GM19328 (cell line): Measurements from ENCODE around the gene UBAC2.
"Not testable (repeated sequence)": the region's sequence is repeated elsewhere in the genome, so short reads cannot be mapped to it uniquely, and the experiment has no call there.

Experiments used
- ATAC-seq: cut with Tn5 transposase; IDR thresholded peaks from one replicate; pipeline ENCODE4 v1.9.1; 2021; ENCODE audit warnings: mild to moderate bottlenecking, moderate library complexity; ENCODE audit not compliant: unreplicated experiment

UBAC2 gene

DNA sequence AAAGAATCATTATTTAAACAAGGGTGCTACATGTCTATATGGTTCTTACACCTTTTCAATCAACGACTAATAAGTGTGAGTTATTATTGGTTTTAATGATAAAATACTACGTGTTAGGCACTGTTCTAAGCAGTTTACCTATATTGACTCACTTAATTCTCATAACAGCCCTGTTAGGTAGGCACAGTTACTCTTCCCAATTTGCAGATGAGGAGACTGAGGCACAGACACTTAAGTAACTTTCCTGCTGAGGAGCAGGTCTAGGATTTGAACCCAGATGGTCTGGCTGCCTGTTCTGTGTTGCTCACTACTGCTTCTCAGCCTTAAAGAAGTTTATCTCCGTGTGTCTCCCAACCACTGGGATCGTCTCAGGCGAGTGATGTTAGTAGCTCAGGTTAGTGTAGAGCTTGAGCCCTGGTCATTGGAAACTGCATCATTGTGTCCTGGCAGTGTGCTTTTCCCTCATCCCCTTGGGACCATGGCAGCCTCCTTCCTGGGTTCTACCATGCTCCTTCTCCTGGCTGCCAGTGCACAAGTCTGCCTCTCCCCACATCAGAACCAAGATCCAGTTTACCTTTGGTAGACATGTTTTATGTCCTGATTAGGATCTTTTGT, 10.9 kb downstream of the UBAC2 start:
- no peak for ATAC-seq

DNA sequence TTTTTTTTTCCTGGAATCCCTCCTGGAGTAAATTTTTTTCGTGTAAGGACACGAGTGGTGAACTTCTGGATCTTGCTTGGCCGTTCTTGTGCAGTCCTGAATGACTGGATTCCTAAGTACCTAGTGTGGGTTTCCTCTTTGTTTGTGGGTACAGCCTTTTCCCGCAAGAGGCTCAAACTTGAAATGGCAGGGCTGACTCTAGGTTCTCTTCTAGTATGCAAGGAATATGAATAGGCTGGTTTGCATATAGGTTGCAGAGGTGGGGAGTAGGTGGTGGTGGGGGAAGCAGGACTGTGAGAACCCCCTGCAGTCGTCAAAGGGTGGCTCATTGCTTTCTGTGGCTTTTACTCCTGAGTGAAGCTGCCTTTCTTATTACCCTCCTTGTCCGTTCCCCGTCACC, 13.6 kb downstream of the UBAC2 start:
- ATAC-seq, result peak; percentile 91

DNA sequence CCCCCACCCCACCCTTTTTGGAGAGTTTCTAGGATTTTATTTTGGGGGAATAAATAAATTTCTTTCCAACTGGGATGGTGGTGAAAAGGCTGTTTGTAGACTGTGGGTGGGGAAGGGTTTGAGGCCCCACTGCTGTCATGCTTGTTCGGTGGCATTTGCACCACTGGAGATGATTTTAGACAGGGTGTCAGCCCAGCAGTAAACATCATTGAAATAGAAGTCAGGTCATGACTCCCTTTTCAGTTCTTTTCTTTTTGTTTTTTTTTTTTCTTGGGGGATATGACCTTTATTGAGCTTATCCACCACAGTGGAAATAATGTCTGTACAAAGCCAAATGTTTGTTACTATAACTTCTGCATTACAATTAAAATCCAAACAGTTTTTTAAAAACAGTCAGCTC, 14.1 kb downstream of the UBAC2 start:
- no peak for ATAC-seq

DNA sequence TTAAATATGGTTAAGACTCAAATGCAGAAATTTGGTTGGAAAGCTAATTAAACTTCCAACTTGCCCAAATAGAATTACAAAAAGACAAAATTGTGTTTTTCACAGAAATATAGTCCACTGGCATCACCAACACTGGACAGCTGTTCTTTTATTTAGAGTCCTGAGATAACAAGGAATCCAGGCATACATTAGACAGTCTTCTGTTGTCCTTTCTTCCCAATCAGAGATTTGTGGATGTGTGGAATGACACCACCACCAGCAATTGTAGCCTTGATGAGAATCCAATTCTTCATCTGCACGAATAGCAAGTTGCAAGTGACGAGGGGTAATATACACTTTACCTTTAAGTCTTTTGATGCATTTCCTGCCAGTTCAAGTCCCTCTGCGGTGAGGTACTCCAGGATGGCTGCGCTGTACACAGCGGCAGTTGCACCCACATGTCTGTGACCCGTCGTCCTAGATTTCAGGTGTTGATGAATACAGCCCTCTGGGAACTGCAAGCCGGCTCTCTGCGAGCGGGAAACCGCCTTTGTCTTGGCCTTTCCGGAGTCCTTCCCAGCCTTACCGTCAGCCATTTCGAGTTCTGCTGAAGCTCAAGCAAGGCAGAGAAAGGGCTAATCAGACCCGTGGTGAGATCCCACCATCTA, 14.7 kb downstream of the UBAC2 start:
- no peak for ATAC-seq

DNA sequence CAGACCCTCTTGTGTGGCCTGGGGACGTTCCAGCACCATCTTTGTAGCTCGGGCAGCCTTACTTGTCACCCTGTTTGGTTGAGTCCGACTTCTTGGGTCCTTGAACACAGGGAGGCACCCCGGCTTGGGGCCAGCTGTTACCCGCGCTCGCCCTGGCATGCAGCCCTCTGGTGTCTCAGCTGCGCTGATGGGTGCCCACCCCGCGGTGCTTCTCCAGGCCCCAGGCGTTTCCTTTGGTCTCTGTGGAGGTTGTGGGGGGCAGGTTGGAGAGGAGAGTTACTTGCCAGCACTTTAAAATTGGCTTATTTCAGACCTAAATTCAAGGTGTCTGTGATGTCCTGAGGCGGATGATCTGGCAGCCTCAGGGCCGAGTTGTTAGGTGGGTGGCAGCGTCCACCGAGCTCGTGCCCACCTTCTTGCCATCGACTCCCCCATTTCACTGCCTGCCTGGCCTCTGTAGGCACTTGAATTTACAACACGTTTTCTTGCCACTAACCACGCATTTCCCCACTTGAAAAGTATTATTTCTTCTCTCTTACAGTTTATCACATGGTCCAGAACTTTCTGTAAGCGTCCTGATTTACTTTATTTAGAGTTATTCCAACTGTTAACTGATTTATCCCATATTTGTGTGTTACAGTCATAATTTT, 16.9 kb downstream of the UBAC2 start:
- ATAC-seq, result no peak

DNA sequence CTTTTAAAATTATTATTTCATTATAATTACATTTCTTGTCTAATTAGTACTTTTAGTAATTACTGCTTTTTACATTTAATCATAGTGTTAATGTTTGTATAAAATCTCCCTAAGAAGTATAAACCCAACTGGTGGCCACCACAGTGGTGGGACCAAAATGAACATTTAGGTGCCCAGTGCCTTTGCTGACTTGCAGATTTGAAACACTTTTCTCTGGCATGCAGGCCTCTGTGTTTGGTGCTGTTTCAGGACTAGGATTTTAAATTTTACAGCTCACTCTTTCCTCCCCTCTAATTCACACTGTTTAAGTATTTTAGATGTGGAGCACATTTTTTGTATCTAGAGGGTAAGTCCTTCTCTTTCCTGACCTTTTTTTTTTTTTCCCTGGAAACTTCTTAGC, 17.5 kb downstream of the UBAC2 start:
- no peak for ATAC-seq

DNA sequence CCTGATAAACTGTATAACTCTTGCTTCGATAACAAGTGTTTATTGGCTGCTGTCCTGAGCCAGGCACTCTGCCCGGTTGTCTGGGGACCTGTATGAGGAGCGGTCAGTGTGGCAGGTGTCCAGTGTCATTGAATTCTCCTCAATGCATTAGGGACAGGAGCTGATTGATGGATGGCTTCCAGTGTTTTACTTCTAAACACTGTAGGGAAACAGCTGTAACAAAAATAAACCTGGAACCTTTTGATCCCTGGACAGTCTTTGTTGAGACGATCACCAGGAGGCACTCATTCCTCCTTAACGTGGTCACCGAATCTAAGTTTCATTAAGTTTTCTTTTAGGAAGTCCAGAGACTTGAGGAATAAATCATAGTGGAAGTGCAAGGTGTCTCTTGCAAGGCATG, 17.9 kb downstream of the UBAC2 start:
- ATAC-seq, result no peak

DNA sequence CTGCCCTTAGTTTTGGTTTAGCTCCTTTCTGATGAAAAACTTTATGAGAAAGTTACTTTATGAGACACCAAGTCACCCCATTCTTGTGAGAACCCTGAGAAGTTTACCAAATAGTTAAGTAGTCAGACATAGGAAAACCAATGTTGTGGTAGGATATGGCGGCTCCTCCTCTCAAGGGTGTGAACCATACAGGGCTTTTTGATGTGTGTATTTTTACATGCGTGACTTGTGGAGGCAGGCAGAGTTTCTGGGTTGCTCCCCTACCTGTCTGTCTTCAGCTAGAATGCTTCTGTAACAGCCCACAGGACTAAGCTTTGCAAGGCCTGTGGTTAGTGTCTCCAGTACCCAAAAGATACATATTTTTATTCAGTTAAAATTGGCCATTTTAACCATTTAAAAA, 18.3 kb downstream of the UBAC2 start:
- peak; percentile 50 for ATAC-seq

DNA sequence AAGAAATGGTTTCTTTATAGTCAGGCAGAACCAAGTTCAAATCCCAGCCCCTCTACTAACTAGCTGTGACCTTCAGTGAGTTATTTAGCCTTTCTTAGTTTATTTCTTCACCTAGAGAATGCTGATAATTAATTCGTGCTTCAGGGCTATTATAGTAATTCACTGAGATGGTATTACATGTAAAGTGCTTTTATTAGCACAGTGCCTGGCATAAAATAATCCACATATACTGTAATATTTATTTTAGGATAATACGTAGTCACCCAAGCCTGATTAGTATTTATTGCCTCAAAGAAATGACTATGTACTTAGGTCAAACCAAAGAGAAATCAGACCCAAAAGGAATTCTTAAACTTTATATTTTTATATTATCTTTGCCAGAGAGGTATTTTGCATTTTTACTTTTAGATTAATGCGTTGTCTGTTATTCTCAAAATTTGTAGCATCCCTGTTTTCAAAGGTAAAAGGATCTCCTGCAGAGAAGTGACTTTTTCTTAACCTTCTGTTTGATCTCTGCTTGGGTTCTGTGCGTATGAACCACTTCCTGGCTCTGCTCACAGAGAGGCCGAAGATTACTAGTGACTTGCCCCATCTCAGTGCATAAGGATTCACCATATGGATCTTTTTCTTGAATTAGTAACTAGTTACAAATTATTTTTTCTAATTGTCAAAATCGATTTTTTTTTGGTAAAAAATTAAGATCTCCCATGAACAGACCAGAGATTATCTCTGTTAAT, 19.7 kb downstream of the UBAC2 start:
- ATAC-seq, result no peak

DNA sequence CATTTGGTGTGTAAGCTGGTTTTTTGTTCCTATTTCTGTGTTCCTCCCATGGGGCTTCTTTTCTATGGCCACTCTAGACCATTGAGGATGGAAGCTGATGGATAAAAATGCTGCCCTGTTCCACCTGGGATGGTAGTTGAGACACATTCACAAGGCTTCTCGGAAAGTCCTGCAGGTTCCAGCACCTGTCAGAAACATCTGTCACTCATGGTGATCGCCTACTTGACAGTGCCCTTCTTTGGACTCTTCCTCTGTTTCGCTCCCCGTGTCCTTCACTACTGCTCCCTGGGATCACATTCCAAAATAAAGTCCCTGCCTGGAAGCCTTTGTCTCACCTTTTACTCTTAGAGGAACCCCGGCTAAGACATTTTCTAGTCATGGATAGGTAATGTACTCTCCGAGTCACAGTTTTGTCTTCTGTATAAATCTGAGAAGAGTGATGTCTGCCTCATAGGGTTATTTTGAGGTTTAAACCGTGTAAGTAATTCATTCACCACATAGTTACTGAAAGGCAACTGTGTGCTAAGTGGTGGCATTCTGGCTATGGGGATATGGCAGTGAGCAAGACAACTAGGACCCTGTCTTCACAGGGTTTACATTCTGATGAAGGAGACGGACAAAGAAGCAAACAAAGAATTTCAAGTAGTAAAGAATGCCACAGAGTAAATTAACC, 21.0 kb downstream of the UBAC2 start:
- no peak for ATAC-seq

DNA sequence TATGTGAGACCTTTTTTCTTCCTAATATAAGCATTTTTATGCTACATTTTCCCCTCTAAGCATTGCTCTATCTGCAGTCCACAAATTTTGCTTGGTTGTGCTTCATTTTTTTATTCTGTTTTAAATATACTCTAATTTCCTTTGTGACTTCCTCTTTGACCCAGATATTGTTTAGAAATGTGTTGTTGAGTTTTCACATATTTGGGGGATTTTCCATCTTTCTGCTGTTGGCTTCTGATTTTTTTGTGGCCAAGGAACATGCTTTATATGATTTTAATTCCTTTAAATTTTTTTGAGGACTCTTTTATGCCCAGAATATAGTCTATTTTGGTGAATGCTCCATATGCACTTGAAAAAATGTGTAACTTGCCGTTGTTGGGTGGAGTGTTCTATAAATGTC, 22.9 kb downstream of the UBAC2 start:
- no peak for ATAC-seq

DNA sequence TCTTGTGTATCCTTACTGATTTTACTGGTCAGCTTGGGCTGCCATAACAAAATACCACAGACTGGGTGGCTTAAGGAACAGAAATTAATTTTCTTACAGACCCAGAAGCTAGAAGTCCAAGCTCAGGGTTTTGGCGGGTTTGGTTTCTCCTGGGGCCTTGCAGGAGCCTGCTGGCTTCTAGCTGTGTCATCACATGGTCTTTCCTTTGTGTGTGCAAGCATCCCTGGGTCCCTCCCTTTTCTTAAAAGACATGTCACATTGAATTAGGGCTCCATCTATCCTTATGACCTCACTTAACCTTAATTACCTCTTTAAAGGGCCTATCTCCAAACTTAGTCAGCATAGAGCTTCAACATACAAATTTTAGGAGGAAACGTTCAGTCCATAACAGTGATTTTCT, 23.4 kb downstream of the UBAC2 start:
- no peak for ATAC-seq

DNA sequence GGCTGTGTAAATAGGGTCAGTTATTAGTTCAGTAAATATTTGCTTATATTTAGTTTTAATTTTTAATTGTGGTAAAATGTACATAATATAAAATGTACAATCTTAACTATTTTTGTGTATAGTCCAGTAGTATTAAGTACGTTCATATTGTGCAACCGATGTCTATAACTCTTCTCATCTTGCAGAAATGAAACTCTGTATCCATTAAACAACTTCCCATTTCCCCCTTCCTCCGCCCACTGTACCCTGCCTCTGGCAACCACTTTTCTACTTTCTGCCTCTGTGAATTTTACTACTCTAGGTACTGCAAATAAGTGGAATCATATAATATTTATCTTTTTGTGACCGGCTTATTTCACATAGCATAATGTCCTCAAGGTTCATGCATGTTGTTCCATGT, 24.4 kb downstream of the UBAC2 start:
- ATAC-seq, result no peak

DNA sequence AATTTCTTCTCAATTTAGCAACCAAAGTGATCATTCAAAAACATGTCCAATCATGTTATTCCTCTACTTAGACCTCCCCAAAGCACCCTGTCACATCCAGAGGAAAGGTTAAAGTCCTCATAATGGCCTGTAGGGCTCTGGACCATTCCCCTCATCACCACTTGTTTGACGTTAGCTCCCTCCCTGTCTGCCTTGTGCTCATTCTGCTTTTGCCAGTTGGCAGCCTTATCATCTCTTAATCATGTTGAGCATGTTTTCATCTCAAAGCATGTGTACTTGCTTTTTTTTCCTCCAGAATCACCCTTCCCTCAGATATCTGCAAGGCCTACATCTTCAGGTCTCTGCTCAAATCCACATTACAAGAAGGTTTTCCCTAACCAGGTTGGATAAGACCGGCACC, 25.9 kb downstream of the UBAC2 start:
- ATAC-seq, result no peak

DNA sequence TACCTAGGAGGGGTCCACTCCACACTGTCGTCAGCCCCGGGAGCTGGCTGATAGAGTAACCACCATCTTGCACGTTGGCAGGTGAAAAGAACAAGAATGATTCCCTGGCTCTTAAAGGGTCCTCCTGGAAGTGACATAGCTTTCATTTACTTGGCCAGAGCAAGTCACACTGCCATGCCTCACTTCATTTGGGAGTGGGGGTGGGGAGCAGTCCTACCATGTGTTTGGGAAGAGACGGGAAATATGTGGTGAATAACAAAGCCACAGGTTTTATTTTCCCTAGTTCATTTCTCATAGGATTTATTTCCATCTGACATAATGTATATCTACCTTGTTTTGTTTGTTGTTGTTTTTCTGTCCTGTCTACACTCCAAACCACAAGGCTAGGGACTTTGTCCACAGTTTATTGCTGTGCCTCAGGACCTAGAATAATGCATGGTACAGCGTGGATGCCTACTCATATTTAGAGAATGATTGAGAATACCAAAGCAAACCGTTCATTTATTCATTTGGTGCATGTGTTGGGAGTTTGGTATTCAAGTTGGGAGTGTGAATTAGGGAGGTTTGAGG, 26.8 kb downstream of the UBAC2 start:
- ATAC-seq, result no peak

DNA sequence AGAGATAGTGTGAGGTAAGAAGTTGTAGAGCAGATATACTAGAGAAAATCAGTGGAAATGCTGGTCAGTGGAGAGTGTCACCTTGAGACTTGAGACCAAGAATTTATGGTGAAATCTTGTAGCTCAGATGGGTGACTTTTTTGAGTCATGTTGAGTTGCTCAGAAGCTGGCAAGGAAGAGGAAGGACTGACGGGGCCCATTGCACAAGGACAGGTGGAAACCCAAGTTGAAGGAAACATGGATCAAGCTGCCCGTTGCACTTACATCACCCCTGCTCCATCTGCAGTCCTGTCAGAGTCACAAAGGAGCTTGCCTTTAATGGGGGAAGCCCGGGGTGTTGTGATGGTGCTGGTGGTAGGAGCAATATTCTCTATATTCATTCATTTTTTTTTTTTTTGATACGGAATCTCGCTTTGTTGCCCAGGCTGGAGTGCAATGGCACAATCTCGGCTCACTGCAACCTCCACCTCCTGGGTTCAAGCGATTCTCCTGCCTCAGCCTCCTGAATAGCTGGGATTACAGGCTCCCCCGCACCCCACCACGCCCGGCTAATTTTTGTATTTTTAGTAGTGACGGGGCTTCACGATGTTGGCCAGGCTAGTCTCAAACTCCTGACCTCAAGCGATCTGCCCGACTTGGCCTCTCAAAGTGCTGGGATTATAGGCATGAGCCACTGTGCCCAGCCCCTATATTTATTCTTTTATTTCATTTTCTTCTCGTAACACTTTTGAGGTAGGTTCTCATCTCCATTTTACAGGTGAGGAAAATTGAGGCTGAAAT, 27.4 kb downstream of the UBAC2 start:
- no peak for ATAC-seq

DNA sequence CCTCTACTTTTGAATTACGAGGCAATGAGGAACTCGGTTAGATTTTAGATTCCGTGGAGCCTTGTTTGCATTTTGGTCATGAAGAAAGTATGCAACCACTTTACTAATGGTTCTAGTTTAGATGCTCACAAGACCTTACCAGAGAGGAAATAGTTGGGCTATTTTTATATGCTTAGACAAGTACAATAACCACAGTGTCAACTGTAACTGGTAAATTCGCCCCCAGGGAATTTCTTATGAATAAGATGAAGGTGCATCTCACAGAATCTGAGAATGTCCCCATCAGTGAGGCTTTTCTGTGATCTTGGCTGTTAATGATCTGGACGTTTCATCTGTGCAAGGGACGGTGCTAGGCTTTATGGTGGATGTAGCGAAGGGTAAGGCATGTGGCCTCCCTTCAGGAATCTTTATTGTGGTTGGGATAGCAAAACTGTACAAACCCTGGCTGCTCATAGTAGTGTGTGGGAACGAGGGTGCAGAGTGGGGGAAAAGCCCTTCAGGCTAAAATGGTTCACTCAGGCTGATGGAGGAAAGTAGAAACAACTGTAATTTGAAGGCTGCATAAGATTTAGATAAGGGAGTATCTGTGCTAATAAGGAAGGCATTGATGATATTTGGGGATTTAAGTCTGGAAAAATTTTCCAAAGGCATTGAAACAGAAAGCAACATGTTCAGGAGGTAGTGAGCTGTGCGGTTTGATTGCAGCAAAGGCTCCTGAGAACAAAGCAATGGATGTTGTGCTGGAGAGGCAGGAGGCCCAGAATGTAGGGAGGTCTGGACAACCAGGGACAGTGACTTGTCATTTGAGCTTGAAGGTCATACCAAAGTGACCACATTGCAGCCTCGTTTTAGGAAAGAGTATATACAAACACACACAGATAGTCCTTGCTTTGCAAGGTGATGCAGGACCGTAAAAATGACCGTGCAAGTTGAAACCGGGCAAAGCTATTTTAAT, 28.4 kb downstream of the UBAC2 start:
- ATAC-seq, result peak; percentile 85

DNA sequence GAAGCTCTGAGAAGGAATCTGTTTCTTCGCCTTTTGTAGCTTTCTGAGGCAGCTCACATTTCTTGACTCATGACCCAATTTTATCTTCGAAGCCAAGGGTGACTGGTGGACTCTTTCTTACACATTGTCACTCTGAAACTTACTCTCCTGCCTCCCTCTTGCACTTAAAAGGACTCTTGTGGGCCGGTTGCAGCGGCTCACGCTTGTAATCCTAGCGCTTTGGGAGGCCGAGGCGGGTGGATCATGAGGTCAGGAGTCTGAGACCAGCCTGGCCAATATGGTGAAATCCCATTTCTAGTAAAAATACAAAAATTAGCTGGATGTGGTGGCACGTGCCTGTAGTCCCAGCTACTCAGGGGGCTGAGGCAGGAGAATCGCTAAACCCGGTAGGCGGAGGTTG, 29.9 kb downstream of the UBAC2 start:
- not testable (repeated sequence) for ATAC-seq

DNA sequence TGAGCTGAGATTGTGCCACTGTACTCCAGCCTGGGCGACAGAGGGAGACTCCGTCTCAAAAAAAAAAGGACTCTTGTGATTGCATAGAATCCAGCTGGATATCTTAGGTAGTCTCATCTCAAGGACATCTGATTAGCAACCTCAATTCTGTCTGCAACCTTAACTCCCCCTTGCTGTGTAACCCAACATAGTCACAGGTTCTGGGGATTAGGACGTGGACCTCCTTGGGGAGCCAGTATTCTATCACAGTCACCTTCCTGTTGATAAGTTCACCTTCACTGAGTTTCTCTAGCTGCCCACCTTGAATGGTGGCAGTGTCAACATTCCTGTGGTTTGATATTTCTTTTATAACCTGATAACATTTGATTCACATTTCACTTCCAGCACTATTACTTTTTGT, 30.3 kb downstream of the UBAC2 start:
- no peak for ATAC-seq
